HL-60/S4 (cell line): Measurements from ENCODE around the gene SCN4B.

Experiments used
- in situ Hi-C: fragments of 300-500 bp; cut with MboI; formaldehyde crosslinking; loops from 2 replicates; pipeline ENCODE4 v1.14.3; 2022; ENCODE audit warnings: low sequenced_read_pairs

Gene SCN4B

DNA sequence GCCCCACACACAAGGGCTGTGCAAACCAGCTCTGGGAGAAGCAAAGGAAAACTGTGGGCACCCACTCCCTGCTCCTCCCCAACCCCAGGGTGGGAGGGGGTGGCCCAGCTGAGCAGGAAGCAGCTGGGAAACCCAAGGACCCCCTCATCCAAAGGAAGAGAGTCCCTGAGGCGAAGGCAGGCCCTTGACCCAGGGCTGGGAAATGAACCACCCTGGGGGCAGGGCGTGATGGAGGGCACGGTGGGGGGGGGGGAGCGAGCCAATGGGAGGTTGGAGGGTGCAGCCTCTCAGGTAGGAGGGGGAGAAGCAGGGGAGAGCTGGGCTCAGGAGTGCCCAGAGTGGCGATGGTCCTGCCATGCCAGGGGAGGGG is 16.8 kb downstream of the SCN4B start:
- in situ Hi-C loops, result no loop called here

DNA sequence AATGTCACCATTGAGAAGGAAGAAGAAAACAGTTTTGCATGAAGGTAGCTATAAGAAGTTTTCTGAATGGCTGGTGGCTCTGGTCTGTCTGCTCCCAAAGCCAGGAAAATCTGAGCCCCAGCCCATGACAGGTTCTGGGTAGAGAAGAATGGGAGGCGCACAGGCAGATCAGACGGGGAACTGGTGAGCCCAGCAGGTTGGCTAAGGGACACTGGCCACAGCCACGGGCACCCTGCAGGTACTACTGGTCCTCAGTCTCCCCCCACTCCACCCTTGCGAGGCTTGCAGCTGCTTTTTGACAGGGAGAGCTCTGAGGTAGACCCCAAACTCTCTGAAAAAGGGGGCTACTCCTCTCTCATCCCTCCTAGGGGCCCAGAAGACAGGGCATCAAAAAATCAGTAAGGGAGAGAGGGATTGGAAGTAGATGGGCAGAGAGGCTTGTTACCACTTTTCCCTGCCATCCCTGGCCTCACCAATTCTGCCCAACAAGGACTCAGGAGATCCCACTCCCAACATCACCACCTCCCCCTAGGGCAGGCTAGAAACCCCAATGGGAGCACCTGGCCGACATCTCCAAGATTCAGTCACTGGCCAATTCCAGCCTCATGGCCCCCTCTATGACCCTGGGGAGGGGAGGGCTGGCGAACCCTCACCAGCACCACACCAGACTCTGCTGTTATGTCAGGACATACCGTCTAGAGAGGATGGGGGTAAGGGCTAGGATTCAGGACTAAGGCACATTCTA is 17.4 kb downstream of the SCN4B start:
- in situ Hi-C loops, result no loop called here

DNA sequence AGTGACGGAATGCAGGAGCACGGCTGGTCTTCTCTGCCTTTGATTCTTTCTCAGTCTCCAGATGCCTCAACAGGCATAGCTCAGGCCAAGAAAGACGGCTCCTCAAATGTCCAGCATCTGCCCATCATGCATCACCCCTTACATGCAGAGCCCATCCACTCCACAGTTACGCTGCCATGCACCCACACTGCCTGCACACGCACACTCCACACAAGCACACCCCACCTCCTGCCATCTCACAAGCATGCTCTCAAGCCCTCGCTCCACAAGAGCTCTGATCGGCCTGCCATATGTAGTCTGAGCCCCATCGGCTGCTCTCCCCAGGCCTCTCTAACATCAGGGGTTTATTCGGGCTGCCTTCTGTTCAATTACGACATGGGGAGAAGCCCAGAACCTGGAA is 18.8 kb downstream of the SCN4B start:
- in situ Hi-C loops, result no loop called here

GRCh38 chr11:118132385-118133151 is 20.1 kb downstream of the SCN4B start:
- in situ Hi-C loops, result no loop called here

DNA sequence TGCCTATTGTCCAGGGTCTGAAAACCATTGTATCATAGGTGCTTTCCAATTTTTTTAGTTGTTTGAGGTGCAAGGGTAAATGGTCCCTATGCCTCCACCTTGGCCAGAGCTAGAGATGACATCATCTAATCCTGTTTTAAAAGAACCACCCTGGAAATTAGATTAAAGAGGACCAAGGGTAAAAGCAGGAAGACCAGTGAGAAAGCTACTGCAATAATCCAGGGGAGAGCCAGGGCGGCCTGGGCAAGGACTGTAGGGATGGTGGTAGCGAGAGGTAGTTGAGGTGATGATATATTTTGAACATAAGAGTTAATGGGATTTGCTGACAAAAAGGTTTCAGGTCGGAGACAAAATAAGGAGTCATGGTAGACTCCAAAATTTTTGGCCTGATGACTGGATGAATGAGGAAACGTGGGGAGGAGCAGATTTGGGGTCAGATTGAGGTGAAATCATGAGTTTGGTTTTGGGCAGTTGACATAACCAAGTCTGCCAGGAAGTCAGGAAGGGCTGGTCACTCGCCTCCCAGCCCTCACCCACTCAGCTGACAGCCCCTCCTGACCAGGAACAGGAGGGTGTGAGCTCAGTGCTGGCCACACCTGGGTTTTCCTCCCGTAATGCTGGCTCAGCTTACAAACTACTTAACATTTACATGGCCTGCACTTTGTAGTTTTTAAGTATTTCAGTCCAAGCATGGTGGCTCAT is 23.0 kb downstream of the SCN4B start:
- in situ Hi-C loops, result no loop called here

DNA sequence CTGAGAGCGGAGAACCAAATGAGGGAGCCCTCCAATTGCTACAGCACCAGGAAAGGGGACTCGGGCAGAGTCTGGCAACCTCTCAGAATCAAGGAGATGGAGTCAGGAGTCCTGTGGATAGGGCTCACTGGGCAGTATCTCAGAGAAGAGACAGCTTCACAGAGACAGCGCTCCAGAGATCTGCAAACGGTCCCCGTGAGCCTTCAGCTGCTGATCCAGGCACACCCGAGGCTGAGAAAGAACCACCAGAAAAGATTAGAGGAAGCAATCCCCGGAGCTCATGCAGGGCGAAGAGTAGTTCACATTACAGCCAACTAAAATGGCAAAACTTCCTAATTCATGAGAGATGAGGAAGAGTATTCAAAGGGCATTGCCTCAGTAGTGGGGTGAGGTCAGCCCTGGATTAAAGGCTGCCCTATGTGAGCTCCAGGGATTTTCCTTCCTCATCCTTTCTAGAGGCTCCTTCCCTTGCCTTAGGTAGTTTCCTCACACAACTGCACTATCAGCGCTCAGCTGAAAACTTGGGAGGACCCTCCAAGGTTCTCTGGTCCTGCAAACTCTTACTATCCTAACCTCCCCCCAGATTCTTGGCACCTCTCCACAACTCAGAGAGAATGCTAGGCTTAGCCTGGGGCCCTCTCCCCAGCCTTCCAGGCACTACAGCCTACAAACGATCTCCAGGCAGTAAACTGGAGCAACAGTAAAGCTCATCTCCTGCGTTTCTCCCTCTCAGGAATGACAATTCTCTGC is 23.7 kb downstream of the SCN4B start:
- in situ Hi-C loops, result no loop called here

- in situ Hi-C loops, result no loop called here
These were observed 24.3 kb downstream of the SCN4B start for GRCh38 chr11:118128310-118128709.

GRCh38 chr11:118126082-118126838 is 26.4 kb downstream of the SCN4B start:
- in situ Hi-C loops, result no loop called here

DNA sequence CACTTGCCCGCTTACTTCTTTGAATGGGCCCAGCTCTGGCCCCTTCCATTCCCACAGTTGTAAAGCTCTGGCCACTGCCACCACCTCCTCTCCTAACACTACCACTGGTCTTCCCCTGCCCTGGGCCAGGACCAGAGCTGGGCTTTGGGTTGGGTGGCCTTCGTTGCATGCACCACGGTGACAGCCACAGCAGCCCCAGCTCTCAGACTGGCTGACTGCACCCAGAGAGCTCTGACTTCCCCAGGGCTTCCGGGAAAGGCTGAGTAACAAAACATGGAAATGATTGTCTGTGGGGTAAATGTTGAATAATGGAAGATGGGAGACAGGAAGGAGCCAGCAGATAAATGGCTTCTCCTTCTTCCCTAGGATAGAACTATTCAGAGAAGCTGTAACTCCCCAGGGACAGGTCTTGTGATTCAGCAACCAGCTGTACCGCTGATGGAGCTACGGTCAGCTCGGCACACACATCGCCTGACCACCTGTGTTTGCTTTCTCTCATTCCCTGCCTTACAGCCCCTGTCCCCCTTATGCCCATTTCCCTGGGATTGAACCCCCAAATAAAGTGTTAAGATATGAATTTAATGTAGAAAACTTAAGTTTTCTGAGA is 27.6 kb downstream of the SCN4B start:
- in situ Hi-C loops, result no loop called here

DNA sequence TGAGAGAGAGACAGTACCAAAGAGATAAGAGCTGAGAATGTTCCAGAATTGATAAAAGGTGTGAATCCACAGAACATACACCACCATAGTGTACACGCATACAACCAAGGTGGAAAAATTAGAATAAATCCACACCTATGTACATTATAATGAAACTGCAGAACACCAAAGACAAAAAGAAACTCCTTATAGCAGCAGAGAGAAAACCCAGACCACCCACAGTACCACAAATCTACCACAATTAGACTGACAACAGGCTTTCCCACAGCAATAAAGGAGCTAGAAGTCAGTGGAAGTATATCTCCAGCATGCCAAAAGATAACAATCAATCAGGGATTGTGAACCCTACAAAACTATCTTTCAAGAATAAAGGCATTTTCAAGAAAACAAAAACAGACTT is 31.8 kb downstream of the SCN4B start:
- in situ Hi-C loops, result no loop called here

- in situ Hi-C loops, result no loop called here
These were observed 34.6 kb downstream of the SCN4B start for GRCh38 chr11:118117790-118118601.

DNA sequence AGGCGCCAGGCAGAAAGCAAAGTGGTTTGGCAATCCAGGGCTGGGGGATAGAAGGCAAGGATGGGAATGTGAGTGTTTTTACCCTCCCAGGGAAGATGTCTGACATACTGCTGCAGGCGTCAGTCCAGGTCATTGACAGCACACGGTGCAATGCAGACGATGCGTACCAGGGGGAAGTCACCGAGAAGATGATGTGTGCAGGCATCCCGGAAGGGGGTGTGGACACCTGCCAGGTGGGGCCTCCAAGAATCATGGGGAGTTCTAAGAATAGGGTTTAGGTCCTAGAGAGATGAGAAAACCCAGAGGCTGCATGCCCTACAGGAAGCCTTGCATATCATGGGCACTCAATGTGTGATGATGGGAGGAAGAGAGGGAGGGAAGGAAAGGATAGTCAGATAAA is 37.6 kb downstream of the SCN4B start:
- in situ Hi-C loops, result no loop called here

- in situ Hi-C loops, result no loop called here
These were observed 38.4 kb downstream of the SCN4B start for GRCh38 chr11:118114266-118114665.

DNA sequence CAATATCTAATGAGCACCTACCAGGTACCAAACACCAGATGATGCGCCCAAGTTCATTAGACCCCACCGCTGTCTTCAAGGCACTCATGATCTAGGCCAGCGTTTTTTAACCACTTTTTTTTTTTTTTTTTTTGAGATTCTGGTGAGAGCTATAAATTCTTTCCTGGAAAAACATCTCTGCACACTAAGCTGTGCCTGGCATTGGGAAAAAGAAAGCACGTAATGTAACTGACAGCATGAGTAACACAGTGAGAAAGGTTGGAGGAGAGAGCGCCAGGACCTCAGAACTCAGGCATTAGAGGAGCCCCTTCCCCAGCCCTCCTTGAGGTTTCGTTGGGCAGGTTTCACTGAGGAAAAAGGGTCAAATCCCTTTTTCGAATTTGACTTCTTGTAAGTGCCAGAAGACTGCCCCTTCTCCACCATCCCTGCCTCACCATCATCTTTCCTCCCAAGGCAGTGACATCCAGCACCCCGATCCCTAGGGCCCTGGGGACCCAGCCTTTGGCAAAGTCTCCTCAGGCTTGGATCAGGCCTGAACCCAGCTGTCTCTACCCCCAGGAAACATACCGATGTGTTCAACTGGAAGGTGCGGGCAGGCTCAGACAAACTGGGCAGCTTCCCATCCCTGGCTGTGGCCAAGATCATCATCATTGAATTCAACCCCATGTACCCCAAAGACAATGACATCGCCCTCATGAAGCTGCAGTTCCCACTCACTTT is 39.8 kb downstream of the SCN4B start:
- in situ Hi-C loops, result no loop called here

DNA sequence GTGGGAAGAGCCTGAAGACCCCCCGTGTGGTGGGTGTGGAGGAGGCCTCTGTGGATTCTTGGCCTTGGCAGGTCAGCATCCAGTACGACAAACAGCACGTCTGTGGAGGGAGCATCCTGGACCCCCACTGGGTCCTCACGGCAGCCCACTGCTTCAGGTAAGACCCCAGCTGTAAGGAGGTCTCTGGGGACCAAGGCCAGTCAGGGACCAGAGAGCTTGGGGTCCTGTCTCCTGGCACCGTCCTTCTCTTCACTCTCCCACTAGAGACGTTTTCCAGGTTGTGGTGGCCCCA is 40.9 kb downstream of the SCN4B start:
- in situ Hi-C loops, result no loop called here

DNA sequence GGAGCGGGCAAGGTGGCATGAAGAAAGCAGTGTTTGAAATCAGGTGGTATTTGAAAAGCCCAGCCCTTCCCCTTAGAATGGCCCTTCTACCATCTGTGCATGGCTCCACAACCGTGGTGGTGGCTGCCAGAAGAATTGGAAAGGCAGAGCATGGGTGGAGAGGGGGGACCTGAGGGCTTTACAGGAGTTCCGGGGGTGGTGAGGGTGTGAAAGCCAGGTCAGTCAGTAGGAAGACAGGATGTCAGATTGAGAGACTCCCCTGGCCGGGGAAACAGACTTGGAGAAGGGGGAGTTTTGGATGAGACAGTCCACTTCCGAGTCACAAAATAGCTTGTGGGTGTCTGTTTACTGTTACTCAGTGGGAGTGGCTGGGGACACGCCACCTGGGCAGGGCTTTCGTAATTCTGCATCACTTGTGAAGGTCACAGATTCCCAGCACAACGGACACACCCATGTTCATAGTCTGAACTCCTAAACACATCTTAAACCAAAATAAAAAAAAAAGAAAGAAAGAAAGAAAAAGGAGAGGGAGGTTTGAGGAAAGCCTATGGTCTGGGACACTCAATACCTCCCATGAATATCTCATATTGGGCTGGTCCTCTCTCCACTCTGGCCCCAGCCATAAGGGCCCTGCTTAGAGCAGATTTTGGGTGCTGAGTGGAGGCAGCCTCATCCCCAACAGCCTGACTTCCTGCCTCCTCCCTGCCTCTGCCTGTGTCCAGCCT is 41.4 kb downstream of the SCN4B start:
- in situ Hi-C loops, result no loop called here

DNA sequence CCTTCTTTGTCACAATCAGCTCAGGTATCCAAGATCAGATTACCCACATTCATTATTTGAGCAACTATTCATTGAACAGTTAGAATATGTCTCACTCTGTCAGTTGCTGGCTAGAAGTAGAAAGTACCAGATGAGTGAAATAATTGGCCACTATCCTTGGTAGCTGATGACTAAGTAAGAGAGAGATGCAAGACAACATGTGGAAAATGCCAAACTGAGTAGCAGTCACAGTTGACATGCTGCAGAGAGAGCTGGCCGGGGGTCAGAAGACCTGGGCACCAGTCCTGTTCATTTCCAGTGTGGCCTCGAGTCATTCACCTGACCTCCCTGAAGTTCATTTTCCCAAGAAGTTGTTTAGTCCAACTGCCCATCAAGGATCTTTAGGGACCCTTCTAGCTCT is 43.4 kb downstream of the SCN4B start:
- in situ Hi-C loops, result no loop called here

DNA sequence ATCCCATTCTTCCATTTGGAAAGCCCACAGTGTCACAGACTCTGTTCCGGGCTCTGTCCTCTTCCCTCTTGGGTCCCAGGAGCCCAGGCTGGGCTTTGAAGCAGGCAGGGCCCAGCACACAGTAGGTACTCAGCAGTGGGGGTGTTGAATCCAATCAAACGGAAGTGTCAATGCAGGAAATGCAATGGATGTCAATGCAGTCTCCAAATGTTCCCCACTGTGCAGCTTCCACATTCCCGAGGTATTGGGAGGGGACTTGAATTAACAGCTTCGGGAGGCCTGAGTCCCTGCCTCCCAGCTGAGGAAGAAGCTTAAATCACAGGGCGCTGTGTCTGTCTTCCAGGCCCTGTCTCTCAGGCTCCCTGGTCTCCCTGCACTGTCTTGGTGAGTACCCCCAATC is 44.1 kb downstream of the SCN4B start:
- in situ Hi-C loops, result no loop called here
